GM18508 (cell line): Measurements from ENCODE around the gene MAPKAPK2.

ENCODE experiments used
- ATAC-seq: cut with Tn5 transposase; IDR thresholded peaks from one replicate; pipeline ENCODE4 v1.9.1; 2021; ENCODE audit warnings: moderate number of reproducible peaks; ENCODE audit not compliant: insufficient read depth, unreplicated experiment

The MAPKAPK2 gene

DNA sequence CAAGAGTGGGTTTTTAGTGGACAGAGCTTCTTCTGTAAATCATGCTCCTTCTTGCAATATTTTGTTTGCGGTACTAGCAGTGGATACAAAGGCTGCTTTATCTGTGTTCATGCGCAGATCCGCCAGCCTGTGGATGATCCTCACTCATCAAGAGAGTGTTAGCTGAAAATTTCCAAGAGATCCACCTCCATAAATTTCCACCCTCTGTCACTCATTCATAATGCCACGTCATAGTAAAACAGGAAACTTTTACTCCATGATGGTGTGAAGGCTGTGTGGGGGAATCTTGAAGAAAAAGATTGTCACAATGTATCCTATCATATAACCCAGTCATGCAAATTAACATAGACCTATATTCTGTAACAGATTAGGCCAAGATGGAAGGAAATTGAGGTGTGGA, 4.4 kb upstream of the MAPKAPK2 start:
- ATAC-seq, result no peak

DNA sequence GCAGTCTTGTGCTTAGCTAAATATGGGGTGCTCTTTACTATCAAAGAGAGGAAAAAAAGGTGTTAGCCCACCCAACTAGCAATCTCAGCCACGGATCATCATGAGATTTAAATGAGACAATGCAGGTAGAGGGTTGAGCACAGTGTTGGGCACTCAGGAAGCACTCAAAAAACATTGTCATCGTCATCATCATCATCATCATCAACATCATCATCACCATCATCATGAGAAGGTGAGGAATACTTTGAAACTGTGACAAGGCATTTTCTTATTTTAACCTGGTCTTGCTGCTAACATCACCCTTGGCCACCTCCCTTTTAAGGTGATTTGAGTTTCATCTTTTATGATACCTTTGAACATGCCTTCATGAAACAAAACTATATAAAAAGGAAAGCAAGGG, 3.3 kb upstream of the MAPKAPK2 start:
- ATAC-seq, result no peak

GRCh38 chr1:206682111-206682510, 2.6 kb upstream of the MAPKAPK2 start:
- no peak for ATAC-seq

- no peak for ATAC-seq
These were observed 1.4 kb upstream of the MAPKAPK2 start for GRCh38 chr1:206683313-206683712.

DNA sequence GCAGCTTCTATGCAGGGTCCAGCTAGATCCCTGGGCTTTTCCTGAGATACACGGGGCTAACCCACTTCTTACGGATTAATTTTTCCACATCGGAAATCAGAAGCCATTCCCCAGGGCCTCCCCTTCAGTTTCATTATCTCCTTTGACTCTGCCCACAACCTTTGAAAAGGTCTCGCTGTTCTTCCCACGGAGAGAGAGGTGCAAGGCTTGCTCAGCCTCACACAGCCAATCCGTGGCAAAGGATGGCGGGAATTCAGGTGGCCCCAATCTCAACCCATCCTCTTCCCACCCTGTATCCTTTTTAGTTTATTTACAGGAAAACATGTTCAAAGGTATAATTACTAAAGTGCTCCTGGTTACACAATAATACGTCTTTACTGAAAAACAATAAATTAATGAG, 702 bp upstream of the MAPKAPK2 start:
- ATAC-seq, result no peak

DNA sequence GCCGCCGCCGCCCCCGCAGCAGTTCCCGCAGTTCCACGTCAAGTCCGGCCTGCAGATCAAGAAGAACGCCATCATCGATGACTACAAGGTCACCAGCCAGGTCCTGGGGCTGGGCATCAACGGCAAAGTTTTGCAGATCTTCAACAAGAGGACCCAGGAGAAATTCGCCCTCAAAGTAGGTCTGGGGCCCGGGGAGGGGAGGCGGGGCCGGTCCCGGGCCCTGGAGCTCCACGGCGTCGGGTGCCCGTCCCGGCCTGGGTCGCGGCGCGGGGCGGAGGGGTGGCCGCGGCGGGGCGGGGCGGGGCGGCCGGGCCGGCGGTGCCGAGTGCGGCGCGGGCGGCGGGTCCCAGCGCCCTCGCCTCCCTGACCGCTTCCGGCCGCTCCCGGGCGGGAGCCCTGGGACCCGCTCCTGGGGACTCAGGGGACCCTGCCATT, 646 bp downstream of the MAPKAPK2 start:
- ATAC-seq, result no peak

DNA sequence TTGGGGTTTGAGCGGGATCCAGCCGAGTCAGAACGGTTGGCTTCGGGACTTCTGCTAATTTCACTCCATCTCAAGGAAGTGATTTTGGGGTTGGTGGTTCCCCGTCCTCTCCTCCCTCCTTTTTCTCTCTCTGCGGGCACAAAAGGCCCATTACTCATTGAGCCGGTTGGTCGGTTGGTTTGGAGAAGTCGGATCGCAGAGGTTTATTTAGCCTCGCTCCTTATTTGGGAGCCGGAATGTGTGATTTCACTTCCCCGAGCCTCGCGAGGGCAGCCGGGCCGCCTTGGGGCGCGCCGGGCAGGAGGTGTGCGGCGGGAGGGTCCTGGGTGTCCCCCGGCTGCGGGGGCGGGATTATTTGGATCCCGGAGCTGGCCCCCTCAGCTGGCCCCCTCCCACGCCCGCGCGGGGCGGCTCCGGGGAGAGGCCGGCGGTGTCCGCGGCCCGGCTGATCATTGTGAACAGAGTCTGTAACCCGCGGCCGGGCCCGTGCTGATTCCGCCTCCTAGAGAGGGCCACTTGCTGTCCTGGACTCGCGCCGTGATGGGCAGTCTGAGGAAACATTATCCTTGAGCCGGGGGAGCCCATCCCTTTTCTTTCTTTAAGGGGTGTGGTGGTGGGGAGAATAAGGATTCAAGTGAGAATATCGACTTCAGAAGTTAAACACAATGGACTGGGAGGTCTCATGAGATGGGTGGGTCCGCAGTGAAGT, 1.2 kb downstream of the MAPKAPK2 start:
- ATAC-seq, result no peak

DNA sequence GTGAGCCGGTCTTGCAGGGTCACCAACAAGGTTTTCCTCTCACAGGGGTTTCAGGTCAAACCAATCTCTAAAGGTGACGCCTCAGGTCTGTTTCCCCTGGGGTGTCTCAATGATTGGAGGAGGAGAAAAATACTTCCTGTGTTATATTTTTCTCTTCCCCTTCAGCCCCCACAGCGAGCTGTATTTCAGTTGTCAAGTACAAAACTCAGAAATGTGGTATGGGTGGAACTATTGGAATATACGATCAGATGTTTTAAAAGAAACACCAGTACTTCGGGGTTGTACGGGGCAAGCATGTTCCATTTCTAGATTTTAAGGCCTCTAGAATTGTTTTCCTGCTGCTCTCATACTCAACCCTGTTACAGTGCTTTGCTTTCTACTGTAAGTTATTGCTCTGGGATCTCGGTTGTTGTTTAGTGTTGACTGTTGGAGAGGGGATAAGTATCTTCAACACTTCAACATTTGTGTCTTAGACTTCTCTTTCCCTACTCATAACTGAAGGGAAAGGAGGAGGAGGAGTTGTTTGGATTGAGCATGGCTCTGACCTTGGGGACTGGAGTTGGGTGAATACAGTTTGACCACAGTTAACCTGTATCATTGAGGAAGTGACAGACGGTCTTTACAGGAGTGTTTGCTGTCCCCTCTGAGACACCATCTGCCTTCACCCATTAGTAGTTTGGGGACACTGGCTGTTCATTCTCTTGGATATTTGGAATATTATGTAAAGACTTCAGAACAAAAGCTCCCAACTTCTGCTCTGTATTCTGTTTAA, 2.0 kb downstream of the MAPKAPK2 start:
- no peak for ATAC-seq

- no peak for ATAC-seq
These were observed 2.7 kb downstream of the MAPKAPK2 start for GRCh38 chr1:206687251-206687914.

GRCh38 chr1:206687915-206688442, 3.3 kb downstream of the MAPKAPK2 start:
- ATAC-seq, result no peak

GRCh38 chr1:206690516-206690915, 5.8 kb downstream of the MAPKAPK2 start:
- ATAC-seq, result no peak

- no peak for ATAC-seq
These were observed 6.9 kb downstream of the MAPKAPK2 start for GRCh38 chr1:206691604-206692003.

- no peak for ATAC-seq
These were observed 8.3 kb downstream of the MAPKAPK2 start for GRCh38 chr1:206693029-206693428.

GRCh38 chr1:206693592-206693991, 8.9 kb downstream of the MAPKAPK2 start:
- ATAC-seq, result no peak

- no peak for ATAC-seq
These were observed 9.7 kb downstream of the MAPKAPK2 start for GRCh38 chr1:206694171-206695124.

DNA sequence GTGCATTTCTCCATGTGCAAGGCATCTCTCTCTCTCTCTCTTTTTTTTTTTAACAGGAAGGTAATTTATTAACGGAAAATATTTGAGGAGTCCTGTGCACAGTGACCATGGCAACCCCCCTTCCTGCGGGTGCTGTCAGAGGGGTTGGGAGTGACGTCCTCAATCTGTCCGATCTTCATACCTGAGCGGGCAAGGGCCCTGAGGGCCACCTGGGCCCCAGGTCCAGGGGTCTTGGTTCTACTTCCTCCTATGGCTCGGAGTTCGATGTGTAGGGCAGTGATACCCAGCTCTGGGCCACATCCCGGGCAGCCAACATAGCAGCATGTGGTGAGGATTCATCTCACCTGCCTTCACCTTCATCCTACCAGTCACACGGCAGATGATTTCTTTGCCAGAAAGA, 11.0 kb downstream of the MAPKAPK2 start:
- ATAC-seq, result no peak

DNA sequence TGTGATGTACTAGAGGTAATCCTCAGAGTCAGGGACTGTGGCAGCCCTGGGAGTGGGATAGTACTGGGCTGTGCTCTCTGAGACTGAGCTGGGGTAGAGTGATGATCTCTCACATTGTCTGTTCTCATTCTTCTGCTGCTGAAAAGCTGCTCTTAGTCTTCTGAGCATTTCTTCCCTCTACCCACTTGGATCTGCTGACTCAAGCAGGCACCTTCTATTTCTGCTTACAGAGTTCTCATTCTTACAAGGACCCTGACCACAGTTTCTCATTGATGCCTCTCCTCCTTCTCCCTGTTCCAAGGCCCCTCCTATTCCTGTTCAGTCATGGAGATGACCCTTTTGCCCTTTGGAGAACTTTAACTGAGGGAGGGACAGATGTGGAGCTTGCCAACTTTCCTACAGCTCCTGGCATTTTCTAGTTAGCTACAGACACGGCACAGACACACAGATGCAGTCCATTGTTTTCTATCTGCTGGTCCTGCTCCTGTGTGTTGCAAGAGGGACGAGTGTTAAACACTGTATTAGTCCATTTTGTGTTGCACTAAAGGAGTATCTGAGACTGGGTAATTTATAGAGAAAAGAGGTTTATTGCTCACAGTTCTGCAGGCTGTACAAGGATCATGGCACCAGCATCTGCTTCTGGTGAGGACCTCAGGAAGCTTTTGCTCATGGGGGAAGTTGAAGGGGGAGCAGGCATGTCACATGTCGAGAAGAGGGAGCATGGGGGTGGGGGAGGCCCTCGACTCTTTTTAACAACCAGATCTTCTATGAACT, 12.3 kb downstream of the MAPKAPK2 start:
- ATAC-seq, result no peak

- ATAC-seq, result no peak
These were observed 13.3 kb downstream of the MAPKAPK2 start for GRCh38 chr1:206698011-206698410.

- ATAC-seq, result no peak
These were observed 14.4 kb downstream of the MAPKAPK2 start for GRCh38 chr1:206699000-206699586.
